Progenitor cell of endocrine pancreas (in vitro differentiated cells): ENCODE measurements around the gene TUSC2. TPM values are rescaled to one million over a fixed set of nuclear protein-coding genes. Genes with fewer than 3 reads are reported as not detected.
A peak's percentile ranks its signal among the peaks of the same experiment; 100 is the strongest.

Experiments used
- DNase-seq: peaks from one replicate; pipeline ENCODE4 v3.0.0; 2021; ENCODE audit warnings: low spot score; ENCODE audit not compliant: unreplicated experiment
- H3K27ac Mint-ChIP-seq: 2 replicates; pipeline ENCODE4 v1.8.0; 2021; ENCODE audit warnings: mild to moderate bottlenecking, moderate library complexity, mixed read lengths
- H3K27me3 Mint-ChIP-seq: 2 replicates; pipeline ENCODE4 v1.8.0; 2021; ENCODE audit warnings: mixed read lengths
- H3K36me3 Mint-ChIP-seq: 2 replicates; pipeline ENCODE4 v1.8.0; 2022; ENCODE audit warnings: mixed read lengths; ENCODE audit not compliant: insufficient read depth
- H3K4me1 Mint-ChIP-seq: 2 replicates; pipeline ENCODE4 v1.8.0; 2021; ENCODE audit warnings: low read depth, mixed read lengths
- H3K4me3 Mint-ChIP-seq: 2 replicates; pipeline ENCODE4 v1.8.0; 2021; ENCODE audit warnings: low read depth, mild to moderate bottlenecking, moderate library complexity, mixed read lengths
- H3K9me3 Mint-ChIP-seq: 2 replicates; pipeline ENCODE4 v1.8.0; 2021; ENCODE audit warnings: low read depth, mixed read lengths
- total RNA-seq: library from RNA; stranded (reverse); gene quantifications from 2 replicates; pipeline ENCODE4 v1.2.1, GENCODE V29; 2021
- TF ChIP-seq, protein P1 (sequence below): fragments of 200-600 bp; sonication (generic); IDR thresholded peaks from one replicate; pipeline ENCODE4 v1.5.0; 2021; ENCODE audit warnings: antibody characterized with exemption, mild to moderate bottlenecking; ENCODE audit not compliant: unreplicated experiment

The TUSC2 gene
- total RNA-seq, 1 donor from 2014 or later = 34.9 TPM

DNA sequence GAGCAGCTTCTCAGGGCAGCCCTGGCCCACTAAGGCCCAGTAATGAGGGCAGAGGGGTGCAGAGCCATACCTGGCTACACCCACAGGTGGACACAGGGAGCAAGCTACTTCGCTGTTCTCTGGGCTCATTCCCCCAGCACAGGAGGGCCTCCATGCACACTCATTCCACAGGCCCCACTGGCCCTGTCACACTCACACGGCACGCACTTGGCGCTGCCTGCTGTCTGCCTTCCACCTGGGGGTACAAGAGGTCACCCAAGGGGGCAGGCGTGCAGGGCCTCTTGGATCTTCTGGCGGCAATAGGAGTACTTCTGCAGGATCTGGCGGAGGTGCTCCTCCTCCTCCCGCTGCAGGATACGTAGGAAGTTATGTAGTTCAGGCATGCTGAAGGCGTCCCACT lies 2.3 kb upstream of the TUSC2 start:
- Mint-ChIP-seq H3K36me3 (peaks cover 4% of the 10 kb centered on the region), H3K27me3 (no peaks in the 10 kb centered on the region), H3K4me1 (peaks cover 10% of the 10 kb centered on the region), H3K4me3 (no peak overlapping the region), H3K9me3 (no peaks in the 10 kb centered on the region), H3K27ac (no peak overlapping the region)
- TF ChIP-seq, protein P1, sequence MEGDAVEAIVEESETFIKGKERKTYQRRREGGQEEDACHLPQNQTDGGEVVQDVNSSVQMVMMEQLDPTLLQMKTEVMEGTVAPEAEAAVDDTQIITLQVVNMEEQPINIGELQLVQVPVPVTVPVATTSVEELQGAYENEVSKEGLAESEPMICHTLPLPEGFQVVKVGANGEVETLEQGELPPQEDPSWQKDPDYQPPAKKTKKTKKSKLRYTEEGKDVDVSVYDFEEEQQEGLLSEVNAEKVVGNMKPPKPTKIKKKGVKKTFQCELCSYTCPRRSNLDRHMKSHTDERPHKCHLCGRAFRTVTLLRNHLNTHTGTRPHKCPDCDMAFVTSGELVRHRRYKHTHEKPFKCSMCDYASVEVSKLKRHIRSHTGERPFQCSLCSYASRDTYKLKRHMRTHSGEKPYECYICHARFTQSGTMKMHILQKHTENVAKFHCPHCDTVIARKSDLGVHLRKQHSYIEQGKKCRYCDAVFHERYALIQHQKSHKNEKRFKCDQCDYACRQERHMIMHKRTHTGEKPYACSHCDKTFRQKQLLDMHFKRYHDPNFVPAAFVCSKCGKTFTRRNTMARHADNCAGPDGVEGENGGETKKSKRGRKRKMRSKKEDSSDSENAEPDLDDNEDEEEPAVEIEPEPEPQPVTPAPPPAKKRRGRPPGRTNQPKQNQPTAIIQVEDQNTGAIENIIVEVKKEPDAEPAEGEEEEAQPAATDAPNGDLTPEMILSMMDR = no peak
- DNase-seq = no peak

DNA sequence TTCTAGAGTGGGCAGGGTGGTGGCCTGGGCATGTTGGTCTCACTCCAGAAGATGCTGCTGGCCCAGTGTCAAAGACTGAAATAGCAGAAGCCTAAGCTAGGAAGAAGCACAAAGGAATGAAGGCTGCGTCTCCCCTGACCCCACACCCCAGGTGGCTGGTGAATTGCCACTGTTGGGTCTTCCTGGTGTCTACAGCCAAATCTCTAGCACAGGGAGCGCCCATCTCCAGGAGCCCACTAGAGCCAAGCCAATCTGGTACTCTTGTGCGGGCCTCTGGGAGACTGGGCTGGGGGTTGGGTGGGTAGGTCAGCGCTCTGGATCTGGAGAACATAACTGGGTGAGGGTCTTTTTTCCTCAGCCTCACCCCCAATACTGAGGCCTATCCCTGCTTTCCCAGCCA lies 894 bp downstream of the TUSC2 start:
- H3K36me3 Mint-ChIP-seq = peaks cover 7% of the 10 kb centered on the region

DNA sequence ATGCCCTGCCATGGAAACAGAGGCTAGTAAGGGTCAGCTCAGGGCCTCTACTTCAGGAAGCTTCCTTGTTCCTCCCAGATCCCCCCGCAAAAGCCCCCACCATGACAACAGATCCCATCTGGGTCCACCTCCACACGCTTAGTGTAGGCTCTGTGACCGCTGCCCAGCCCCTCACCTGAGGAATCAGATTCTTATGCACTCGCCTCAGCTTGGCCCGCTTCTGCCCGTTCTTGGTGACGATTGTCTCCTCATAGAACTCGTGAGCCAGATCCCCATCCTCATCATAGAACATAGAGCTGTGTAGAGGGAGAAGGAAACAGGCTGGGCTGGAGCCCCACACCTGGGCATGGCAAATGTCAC lies 1.9 kb downstream of the TUSC2 start:
- Mint-ChIP-seq H3K36me3 (peaks cover 7% of the 10 kb centered on the region), H3K9me3 (no peaks in the 10 kb centered on the region), H3K27me3 (no peaks in the 10 kb centered on the region), H3K27ac (no peak overlapping the region), H3K4me1 (peaks cover 16% of the 10 kb centered on the region), H3K4me3 (peak overlapping the region; percentile 85)
- TF ChIP-seq, protein P1 = no peak
- DNase-seq = no peak

More for the DNA sequence above, 894 bp downstream of the TUSC2 start:
- no peak for DNase-seq
- no peaks in the 10 kb centered on the region for H3K9me3 Mint-ChIP-seq
- H3K4me3 Mint-ChIP-seq = peak overlapping the region; percentile 85
- peaks cover 16% of the 10 kb centered on the region for H3K4me1 Mint-ChIP-seq
- H3K27ac Mint-ChIP-seq = peak overlapping the region; percentile 78
- TF ChIP-seq, protein P1 = no peak
- no peaks in the 10 kb centered on the region for H3K27me3 Mint-ChIP-seq

DNA sequence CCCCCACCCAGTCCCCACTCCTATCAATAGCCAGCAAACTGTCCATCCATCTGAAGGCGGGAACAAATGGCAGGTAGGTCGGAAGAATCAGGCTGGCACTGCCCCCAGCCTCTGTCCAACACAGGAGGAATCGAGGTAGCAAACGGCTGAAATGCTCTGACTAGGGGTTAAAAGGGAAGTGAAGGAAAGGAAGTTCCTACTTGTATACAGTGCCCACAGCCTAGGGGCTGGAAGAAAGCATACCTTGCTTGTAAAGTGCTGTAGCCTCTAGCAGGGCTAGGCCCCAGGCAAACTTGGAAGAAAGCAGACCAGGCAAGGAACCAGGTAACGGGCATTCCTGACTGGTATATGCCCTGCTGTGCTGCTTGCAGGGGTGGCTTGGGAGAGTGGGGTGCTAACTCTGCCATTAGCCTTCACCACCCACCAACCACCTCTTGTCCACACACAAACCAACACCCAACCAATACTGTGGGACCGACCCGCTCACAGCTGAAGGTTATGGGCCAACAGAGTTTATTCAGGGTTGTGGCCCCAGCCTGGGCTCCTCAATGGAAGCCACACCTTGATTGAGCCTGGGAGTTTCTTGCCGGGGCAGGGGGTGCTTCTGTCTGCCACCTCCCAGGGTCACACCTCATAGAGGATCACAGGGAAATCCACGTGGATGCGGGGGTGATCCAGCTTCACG lies 2.4 kb downstream of the TUSC2 start:
- Mint-ChIP-seq H3K36me3 (peaks cover 7% of the 10 kb centered on the region), H3K27me3 (no peaks in the 10 kb centered on the region), H3K27ac (no peak overlapping the region), H3K4me3 (no peak overlapping the region), H3K9me3 (no peaks in the 10 kb centered on the region), H3K4me1 (peaks cover 16% of the 10 kb centered on the region)
- TF ChIP-seq, protein P1 = no peak
- no peak for DNase-seq

DNA sequence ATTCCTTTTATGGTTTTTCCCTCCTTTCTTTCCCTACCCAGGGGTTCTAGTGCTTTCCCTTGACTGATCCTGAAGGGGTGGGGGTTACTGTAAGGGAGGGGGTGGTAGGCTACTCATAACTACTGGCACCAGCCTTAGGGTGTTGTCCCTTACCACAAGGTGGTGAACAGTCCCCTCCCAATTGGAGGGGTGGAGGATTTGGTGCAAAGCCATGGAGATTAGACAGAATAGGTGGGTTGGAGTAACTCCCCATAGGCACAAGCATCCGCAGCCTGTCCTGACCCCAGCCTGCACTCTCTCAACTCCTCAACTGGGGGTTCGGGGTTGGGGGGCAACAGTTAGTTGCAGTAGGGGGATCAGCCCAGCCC lies 2.9 kb downstream of the TUSC2 start:
- DNase-seq = no peak
- H3K4me3 Mint-ChIP-seq = no peak overlapping the region
- peaks cover 18% of the 10 kb centered on the region for H3K4me1 Mint-ChIP-seq
- no peak overlapping the region for H3K27ac Mint-ChIP-seq
- H3K9me3 Mint-ChIP-seq = no peaks in the 10 kb centered on the region
- no peaks in the 10 kb centered on the region for H3K27me3 Mint-ChIP-seq
- peaks cover 7% of the 10 kb centered on the region for H3K36me3 Mint-ChIP-seq
- TF ChIP-seq, protein P1 = no peak
